GM12878 (cell line): ENCODE results near the gene INO80B. TPM values are rescaled to one million over a fixed set of nuclear protein-coding genes. Genes with fewer than 3 reads are reported as not detected.

Experiments used
- BRCA1 ChIP-seq: IDR thresholded peaks from 2 replicates; pipeline ENCODE4 v1.6.1; 2011; ENCODE audit warnings: low read depth, low read length, improper control_type of control experiment
- DPF2 ChIP-seq: fragments of 450-650 bp; IDR thresholded peaks from 2 replicates; pipeline ENCODE4 v1.6.1; 2017; ENCODE audit warnings: mild to moderate bottlenecking
- EED ChIP-seq: sonication (generic); IDR thresholded peaks from 2 replicates; pipeline ENCODE4 v1.6.1; 2016; ENCODE audit warnings: antibody characterized with exemption, low read depth
- GATAD2B ChIP-seq: fragments of 450-650 bp; conservative IDR thresholded peaks from 2 replicates; pipeline ENCODE4 v1.6.1; 2017; ENCODE audit warnings: low read depth, mild to moderate bottlenecking, moderate library complexity
- HDGF ChIP-seq: fragments of 450-650 bp; IDR thresholded peaks from 2 replicates; pipeline ENCODE4 v1.6.1; 2016; ENCODE audit warnings: antibody characterized with exemption
- IRF4 ChIP-seq: IDR thresholded peaks from 2 replicates; pipeline ENCODE4 v1.6.1; 2011; ENCODE audit warnings: low read depth, low read length
- NFIC ChIP-seq: IDR thresholded peaks from 2 replicates; pipeline ENCODE4 v1.6.1; 2012; ENCODE audit warnings: low read depth, mild to moderate bottlenecking, inconsistent platforms, low read length, moderate library complexity
- POLR2AphosphoS5 ChIP-seq: IDR thresholded peaks from 2 replicates; pipeline ENCODE4 v1.6.1; 2011; ENCODE audit warnings: mild to moderate bottlenecking, low read length, inconsistent platforms
- RAD21 ChIP-seq: IDR thresholded peaks from 2 replicates; pipeline ENCODE4 v1.6.1; 2011; ENCODE audit warnings: mild to moderate bottlenecking, low read depth, low read length, moderate library complexity; ENCODE audit not compliant: insufficient read depth
- SRF ChIP-seq, 2 experiments: IDR thresholded peaks; 2 replicates each; pipeline ENCODE4 v1.6.1; 2011; ENCODE audit warnings: low read depth in 2 of 2, low read length in 2 of 2, mild to moderate bottlenecking in 1 of 2, moderate library complexity in 1 of 2
- ZBTB40 ChIP-seq: fragments of 450-650 bp; IDR thresholded peaks from 2 replicates; pipeline ENCODE4 v1.6.1; 2016; ENCODE audit warnings: mild to moderate bottlenecking, moderate library complexity, borderline replicate concordance
- polyA plus RNA-seq, 11 experiments: library from polyadenylated mRNA; depleted of rRNA in 4 of 11; unstranded in 6 of 11; stranded (reverse) in 5 of 11; fragments of >200 nt; fragmentation: Nextera tagmentation in 4 of 11; fragmentation: Illumina TruSeq in 1 of 11; extraction: Ambion mirVana in 4 of 11; extraction: Trizol in 1 of 11; gene quantifications; 1 replicate in 1 of 11; 2 replicates in 10 of 11; pipeline versions ENCODE4 v1.2.1 to v1.2.3, GENCODE V29; 2011 to 2016; ENCODE audit warnings: inconsistent platforms in 2 of 11, missing spikeins in 2 of 11, low read depth in 1 of 11
- total RNA-seq, 4 experiments: library from RNA; depleted of rRNA in 3 of 4; stranded (reverse); fragments of >200 nt in 3 of 4; fragmentation: Illumina TruSeq in 1 of 4; extraction: Trizol in 1 of 4; gene quantifications; 2 replicates each; pipeline versions ENCODE4 v1.2.1 to v1.2.3, GENCODE V29; 2013 to 2021
- TF ChIP-seq, protein P1 (sequence below): fragments of 450-650 bp; IDR thresholded peaks from 2 replicates; pipeline ENCODE4 v1.6.1; 2017; ENCODE audit warnings: mild to moderate bottlenecking, moderate library complexity
- TF ChIP-seq, protein P2 (sequence below): IDR thresholded peaks from 2 replicates; pipeline ENCODE4 v1.6.1; 2012; ENCODE audit warnings: improper control_type of control experiment, low read depth, low read length; ENCODE audit not compliant: insufficient replicate concordance

The INO80B gene
- total and polyA plus RNA-seq, 10 of the 15 experiments (the other 5 are each of a cell fraction or from before 2014, with no cell fraction given): 1.3 to 26.7 (median 11.1) TPM

GRCh38 chr2:74481961-74482800, 27.3 kb downstream of the INO80B start (continued):
- TF ChIP-seq, protein P1, sequence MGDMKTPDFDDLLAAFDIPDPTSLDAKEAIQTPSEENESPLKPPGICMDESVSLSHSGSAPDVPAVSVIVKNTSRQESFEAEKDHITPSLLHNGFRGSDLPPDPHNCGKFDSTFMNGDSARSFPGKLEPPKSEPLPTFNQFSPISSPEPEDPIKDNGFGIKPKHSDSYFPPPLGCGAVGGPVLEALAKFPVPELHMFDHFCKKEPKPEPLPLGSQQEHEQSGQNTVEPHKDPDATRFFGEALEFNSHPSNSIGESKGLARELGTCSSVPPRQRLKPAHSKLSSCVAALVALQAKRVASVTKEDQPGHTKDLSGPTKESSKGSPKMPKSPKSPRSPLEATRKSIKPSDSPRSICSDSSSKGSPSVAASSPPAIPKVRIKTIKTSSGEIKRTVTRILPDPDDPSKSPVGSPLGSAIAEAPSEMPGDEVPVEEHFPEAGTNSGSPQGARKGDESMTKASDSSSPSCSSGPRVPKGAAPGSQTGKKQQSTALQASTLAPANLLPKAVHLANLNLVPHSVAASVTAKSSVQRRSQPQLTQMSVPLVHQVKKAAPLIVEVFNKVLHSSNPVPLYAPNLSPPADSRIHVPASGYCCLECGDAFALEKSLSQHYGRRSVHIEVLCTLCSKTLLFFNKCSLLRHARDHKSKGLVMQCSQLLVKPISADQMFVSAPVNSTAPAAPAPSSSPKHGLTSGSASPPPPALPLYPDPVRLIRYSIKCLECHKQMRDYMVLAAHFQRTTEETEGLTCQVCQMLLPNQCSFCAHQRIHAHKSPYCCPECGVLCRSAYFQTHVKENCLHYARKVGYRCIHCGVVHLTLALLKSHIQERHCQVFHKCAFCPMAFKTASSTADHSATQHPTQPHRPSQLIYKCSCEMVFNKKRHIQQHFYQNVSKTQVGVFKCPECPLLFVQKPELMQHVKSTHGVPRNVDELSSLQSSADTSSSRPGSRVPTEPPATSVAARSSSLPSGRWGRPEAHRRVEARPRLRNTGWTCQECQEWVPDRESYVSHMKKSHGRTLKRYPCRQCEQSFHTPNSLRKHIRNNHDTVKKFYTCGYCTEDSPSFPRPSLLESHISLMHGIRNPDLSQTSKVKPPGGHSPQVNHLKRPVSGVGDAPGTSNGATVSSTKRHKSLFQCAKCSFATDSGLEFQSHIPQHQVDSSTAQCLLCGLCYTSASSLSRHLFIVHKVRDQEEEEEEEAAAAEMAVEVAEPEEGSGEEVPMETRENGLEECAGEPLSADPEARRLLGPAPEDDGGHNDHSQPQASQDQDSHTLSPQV: no peak
- TF ChIP-seq NFIC (no peak), HDGF (no peak), GATAD2B (peak; percentile 68), EED (no peak), BRCA1 (no peak), SRF (IDR thresholded peaks at IDR 0.05; ENCODE audit: low read depth in 2 of 2, low read length in 2 of 2) (no peak), DPF2 (peak; percentile 54; the same call in 1 of the 2 replicates), RAD21 (no peak), IRF4 (no peak), ZBTB40 (no peak), POLR2AphosphoS5 (no peak)
- TF ChIP-seq, protein P2, sequence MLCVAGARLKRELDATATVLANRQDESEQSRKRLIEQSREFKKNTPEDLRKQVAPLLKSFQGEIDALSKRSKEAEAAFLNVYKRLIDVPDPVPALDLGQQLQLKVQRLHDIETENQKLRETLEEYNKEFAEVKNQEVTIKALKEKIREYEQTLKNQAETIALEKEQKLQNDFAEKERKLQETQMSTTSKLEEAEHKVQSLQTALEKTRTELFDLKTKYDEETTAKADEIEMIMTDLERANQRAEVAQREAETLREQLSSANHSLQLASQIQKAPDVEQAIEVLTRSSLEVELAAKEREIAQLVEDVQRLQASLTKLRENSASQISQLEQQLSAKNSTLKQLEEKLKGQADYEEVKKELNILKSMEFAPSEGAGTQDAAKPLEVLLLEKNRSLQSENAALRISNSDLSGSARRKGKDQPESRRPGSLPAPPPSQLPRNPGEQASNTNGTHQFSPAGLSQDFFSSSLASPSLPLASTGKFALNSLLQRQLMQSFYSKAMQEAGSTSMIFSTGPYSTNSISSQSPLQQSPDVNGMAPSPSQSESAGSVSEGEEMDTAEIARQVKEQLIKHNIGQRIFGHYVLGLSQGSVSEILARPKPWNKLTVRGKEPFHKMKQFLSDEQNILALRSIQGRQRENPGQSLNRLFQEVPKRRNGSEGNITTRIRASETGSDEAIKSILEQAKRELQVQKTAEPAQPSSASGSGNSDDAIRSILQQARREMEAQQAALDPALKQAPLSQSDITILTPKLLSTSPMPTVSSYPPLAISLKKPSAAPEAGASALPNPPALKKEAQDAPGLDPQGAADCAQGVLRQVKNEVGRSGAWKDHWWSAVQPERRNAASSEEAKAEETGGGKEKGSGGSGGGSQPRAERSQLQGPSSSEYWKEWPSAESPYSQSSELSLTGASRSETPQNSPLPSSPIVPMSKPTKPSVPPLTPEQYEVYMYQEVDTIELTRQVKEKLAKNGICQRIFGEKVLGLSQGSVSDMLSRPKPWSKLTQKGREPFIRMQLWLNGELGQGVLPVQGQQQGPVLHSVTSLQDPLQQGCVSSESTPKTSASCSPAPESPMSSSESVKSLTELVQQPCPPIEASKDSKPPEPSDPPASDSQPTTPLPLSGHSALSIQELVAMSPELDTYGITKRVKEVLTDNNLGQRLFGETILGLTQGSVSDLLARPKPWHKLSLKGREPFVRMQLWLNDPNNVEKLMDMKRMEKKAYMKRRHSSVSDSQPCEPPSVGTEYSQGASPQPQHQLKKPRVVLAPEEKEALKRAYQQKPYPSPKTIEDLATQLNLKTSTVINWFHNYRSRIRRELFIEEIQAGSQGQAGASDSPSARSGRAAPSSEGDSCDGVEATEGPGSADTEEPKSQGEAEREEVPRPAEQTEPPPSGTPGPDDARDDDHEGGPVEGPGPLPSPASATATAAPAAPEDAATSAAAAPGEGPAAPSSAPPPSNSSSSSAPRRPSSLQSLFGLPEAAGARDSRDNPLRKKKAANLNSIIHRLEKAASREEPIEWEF: no peak
